Measurements from ENCODE around the gene VIPR2.
"Not testable (repeated sequence)": the region's sequence is repeated elsewhere in the genome, so short reads cannot be mapped to it uniquely, and the experiment has no call there.

Gene VIPR2, protein sequence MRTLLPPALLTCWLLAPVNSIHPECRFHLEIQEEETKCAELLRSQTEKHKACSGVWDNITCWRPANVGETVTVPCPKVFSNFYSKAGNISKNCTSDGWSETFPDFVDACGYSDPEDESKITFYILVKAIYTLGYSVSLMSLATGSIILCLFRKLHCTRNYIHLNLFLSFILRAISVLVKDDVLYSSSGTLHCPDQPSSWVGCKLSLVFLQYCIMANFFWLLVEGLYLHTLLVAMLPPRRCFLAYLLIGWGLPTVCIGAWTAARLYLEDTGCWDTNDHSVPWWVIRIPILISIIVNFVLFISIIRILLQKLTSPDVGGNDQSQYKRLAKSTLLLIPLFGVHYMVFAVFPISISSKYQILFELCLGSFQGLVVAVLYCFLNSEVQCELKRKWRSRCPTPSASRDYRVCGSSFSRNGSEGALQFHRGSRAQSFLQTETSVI

DNA sequence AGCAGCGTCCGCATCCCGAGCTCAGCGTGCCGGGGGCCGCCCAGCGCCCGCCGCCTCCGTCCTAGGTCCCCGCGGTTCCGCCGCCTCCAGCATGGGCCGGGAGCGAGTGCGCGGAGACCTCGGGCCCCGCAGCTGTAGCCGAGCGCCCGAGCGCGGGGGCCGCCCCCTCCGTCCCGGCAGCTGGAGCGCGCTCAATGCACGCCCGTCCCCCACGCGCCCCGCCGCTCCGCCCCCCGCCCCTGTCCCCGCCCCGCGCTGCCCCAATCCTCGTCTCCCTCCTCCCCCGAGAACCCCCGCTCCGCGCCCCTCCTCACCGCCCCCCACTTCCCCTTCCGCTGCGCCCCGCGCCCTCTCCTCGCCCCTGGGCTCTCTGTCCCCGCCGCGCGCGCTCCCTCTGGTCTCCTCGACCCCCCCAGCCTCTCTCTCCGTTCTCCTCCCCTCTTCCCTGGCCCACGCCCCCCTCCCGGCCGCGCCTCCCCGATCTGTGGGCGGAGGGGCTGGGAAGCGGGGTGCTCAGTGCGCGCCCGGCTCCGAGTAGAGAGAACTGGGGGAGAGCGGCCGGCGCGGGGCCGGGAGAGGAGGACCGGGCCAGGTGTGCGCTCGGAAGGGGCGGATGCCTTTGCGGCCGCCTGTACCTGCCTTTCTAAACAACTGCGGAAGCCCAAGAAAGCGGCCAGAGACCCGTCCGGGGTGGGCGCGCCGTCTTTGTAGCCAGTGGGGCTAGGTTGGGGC lies at the start of gene VIPR2:
VIPR2 (minus strand) TSS at position 110 of the 732 bp plus-strand sequence; CDS start at position 14, 96 bp downstream.
- Mint-ChIP-seq H3K36me3 (no peaks in the 10 kb centered on the region), H3K4me1 (ENCODE audit: low read depth) (peaks cover 3% of the 10 kb centered on the region), H3K27ac (no peak within 1 kb of the TSS), H3K9me3 (ENCODE audit: low read depth) (no peaks in the 10 kb centered on the region), H3K27me3 (peaks cover 11% of the 10 kb centered on the region), H3K4me3 (peak within 1 kb of the TSS; percentile 77)

GRCh38 chr7:159193543-159194090 lies 49.0 kb upstream of the VIPR2 start:
- Mint-ChIP-seq H3K4me1 (ENCODE audit: low read depth) (peaks cover 32% of the 10 kb centered on the region), H3K27me3 (no peaks in the 10 kb centered on the region), H3K4me3 (no peak overlapping the region), H3K36me3 (no peaks in the 10 kb centered on the region), H3K27ac (no peak overlapping the region), H3K9me3 (ENCODE audit: low read depth) (no peaks in the 10 kb centered on the region)

DNA sequence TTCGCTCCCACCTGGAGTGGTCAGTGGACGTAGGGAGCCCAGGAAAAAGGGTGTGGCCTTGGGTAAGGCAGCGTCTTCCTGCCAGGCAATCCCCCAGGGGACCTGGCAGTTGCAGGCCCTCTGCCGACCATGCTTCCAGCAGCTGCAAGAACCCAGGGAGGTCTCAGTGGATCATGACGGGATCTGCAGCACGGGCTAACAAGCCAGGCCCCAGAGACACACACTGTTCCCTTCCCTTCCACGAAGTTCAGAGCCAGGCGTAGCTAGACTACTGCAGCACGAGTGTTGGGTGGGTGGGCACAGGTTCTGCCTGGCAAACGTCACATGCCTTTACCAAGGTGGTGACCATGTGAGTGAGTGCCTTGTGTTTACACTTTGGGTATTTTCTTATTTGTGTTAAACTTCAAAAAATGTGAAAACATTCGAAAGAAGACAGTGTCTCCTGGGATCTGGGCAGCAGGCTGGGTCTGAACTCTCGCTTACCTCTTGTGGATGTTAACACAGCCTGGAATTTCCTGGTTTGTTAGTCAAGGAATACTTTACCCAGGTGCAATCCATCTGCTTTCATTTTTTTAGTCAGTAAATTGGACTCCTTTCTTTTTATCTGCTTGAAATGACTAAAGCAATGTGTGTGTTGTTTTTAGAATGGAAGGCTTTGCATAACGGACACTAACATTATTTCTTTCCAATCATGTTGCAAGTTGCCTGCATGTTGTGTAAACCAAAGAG lies 48.2 kb upstream of the VIPR2 start:
- Mint-ChIP-seq H3K27ac (no peak overlapping the region), H3K27me3 (no peaks in the 10 kb centered on the region), H3K9me3 (ENCODE audit: low read depth) (no peaks in the 10 kb centered on the region), H3K36me3 (peaks cover 3% of the 10 kb centered on the region), H3K4me1 (ENCODE audit: low read depth) (peaks cover 27% of the 10 kb centered on the region), H3K4me3 (no peak overlapping the region)

DNA sequence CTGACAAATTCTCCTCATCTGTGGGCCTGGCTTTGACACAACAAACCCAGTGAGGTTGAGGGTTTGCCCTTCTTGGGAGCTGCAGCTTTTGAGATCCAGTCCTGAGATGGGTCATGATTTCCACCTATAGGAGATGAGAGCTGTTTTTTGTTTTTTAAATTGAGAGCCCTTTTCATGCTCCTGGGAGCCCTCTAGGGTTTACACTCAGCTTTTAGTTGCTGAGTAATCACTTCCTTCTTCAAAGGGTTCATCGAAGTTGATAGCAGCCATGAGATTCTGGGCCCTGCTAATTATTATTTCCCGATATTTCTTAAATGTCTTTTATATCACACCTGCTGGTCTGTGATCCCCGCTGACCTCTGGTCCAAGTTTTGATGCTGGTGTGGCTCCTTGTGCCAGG lies 47.3 kb upstream of the VIPR2 start:
- no peak overlapping the region for H3K27ac Mint-ChIP-seq
- H3K9me3 Mint-ChIP-seq (ENCODE audit: low read depth), result no peaks in the 10 kb centered on the region
- H3K36me3 Mint-ChIP-seq, result peaks cover 3% of the 10 kb centered on the region
- H3K4me1 Mint-ChIP-seq (ENCODE audit: low read depth), result peaks cover 19% of the 10 kb centered on the region
- peaks cover 1% of the 10 kb centered on the region for H3K27me3 Mint-ChIP-seq
- no peak overlapping the region for H3K4me3 Mint-ChIP-seq

DNA sequence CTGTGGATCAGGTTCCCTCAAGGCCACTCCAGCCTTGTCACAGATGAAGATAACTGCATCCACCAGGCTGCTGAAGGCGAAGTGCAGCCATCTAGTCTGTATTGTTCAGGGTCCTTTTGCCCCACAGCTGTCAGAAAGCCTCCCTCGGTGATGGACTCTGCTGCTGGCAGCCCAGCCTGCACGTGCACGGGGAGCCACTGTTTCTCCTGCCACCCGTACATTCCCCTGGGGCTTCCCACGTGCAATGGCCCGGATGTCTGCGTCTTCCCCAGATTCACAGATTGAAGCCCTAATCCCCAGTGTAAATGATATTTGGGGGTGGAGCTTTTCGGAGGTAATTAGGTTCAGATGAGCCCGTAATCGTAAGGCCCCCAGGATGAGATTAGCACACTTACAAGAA lies 46.6 kb upstream of the VIPR2 start:
- no peak overlapping the region for H3K4me3 Mint-ChIP-seq
- H3K36me3 Mint-ChIP-seq, result peaks cover 3% of the 10 kb centered on the region
- peaks cover 13% of the 10 kb centered on the region for H3K4me1 Mint-ChIP-seq (ENCODE audit: low read depth)
- H3K27ac Mint-ChIP-seq, result no peak overlapping the region
- peaks cover 4% of the 10 kb centered on the region for H3K9me3 Mint-ChIP-seq (ENCODE audit: low read depth)
- peaks cover 8% of the 10 kb centered on the region for H3K27me3 Mint-ChIP-seq

DNA sequence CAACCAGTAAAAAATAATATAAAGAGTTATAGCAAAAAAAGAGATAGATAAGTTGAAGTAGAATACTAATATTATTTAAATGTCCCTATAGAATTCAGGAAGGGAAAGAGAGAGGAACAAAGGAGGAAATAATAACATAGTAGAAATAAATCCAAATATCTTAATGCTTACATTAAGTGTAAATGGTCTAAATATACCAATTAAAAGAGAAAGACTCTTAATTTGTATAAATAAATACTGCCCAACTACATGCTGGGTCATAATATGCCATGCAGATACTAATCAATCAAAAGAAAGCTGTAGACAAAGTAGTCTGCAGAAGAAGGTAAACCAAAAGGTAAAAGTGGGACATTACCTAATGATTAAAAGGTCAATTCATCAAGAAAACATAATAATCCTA lies 43.3 kb upstream of the VIPR2 start:
- H3K36me3 Mint-ChIP-seq, result peaks cover 3% of the 10 kb centered on the region
- peaks cover 9% of the 10 kb centered on the region for H3K9me3 Mint-ChIP-seq (ENCODE audit: low read depth)
- no peak overlapping the region for H3K4me3 Mint-ChIP-seq
- H3K27ac Mint-ChIP-seq, result no peak overlapping the region
- H3K27me3 Mint-ChIP-seq, result peaks cover 19% of the 10 kb centered on the region
- no peaks in the 10 kb centered on the region for H3K4me1 Mint-ChIP-seq (ENCODE audit: low read depth)

DNA sequence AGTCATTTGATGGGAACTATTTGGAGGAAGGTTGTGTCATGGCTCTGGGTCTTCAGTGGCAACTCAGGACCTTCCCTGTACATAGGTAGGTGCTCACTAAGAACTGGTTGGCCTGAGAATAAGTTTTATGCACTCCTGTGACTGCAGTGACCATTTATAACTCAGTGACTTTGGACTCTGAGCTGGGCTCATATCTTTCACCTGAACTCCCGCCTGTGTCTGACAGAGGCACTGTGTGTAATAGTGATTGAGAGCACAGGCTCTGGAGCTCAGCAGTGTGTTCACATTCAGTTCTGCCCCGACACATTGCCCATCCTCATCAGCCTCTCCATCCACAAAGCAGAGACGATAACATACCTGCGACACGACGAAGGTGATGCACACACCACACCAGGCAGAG lies 34.6 kb upstream of the VIPR2 start:
- H3K4me3 Mint-ChIP-seq, result no peak overlapping the region
- no peak overlapping the region for H3K27ac Mint-ChIP-seq
- H3K4me1 Mint-ChIP-seq (ENCODE audit: low read depth), result peaks cover 14% of the 10 kb centered on the region
- peaks cover 5% of the 10 kb centered on the region for H3K9me3 Mint-ChIP-seq (ENCODE audit: low read depth)
- peaks cover 11% of the 10 kb centered on the region for H3K27me3 Mint-ChIP-seq
- no peaks in the 10 kb centered on the region for H3K36me3 Mint-ChIP-seq

GRCh38 chr7:159177284-159177953 lies 32.8 kb upstream of the VIPR2 start:
- Mint-ChIP-seq H3K4me1 (ENCODE audit: low read depth) (peaks cover 20% of the 10 kb centered on the region), H3K9me3 (ENCODE audit: low read depth) (no peaks in the 10 kb centered on the region), H3K27ac (no peak overlapping the region), H3K27me3 (peaks cover 8% of the 10 kb centered on the region), H3K4me3 (no peak overlapping the region), H3K36me3 (no peaks in the 10 kb centered on the region)

DNA sequence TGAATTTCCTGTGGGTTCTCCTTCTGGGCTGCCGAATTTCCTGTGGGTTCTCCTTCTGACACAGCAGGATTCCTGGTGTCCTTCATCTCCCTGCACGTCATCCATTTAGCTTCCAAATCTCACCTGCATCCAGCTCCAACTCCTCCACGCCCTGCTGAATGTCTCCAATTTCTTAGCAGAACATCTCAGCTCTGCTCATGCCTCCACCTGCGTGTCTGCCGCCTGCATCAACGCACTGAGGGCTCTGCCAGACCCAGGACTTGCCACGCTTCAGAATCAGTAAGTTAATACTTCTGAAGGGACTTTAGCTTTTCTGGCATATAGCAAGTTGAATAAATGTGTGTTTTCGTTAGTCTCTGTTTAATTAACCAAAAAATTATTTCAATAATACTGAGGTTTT lies 31.1 kb upstream of the VIPR2 start:
- no peaks in the 10 kb centered on the region for H3K9me3 Mint-ChIP-seq (ENCODE audit: low read depth)
- H3K36me3 Mint-ChIP-seq, result no peaks in the 10 kb centered on the region
- H3K27ac Mint-ChIP-seq, result peak overlapping the region; percentile 64
- peaks cover 8% of the 10 kb centered on the region for H3K27me3 Mint-ChIP-seq
- peak overlapping the region; percentile 39 for H3K4me3 Mint-ChIP-seq
- peaks cover 20% of the 10 kb centered on the region for H3K4me1 Mint-ChIP-seq (ENCODE audit: low read depth)

- H3K9me3 Mint-ChIP-seq (ENCODE audit: low read depth); H3K27me3 Mint-ChIP-seq; H3K4me3 Mint-ChIP-seq; H3K36me3 Mint-ChIP-seq; H3K27ac Mint-ChIP-seq: not testable (repeated sequence)
- peaks cover 20% of the 10 kb centered on the region for H3K4me1 Mint-ChIP-seq (ENCODE audit: low read depth)
These were observed 30.4 kb upstream of the VIPR2 start for GRCh38 chr7:159175100-159175499.

DNA sequence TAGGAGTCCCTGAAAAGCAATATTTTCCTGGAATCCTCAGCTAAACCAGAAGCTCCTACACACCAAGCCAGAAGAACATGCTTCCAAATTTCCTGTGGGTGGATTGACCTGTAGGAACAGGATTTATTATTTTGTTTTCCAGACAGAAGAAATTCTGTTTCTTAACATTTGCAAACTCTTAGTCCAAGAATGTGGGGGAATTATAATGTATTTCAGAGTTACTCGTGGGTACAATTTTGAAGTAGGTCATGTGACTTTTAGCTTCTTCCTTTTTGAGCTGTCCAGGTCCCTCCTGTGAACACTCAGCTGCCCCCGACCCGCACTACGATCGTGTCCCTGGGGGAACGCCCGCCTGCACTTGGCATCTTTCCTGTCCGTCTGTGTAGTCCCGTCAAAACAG lies 27.7 kb upstream of the VIPR2 start:
- no peak overlapping the region for H3K27ac Mint-ChIP-seq
- no peaks in the 10 kb centered on the region for H3K36me3 Mint-ChIP-seq
- H3K9me3 Mint-ChIP-seq (ENCODE audit: low read depth), result no peaks in the 10 kb centered on the region
- H3K4me3 Mint-ChIP-seq, result no peak overlapping the region
- H3K27me3 Mint-ChIP-seq, result peaks cover 6% of the 10 kb centered on the region
- H3K4me1 Mint-ChIP-seq (ENCODE audit: low read depth), result peaks cover 20% of the 10 kb centered on the region

- Mint-ChIP-seq H3K27me3 (peaks cover 6% of the 10 kb centered on the region), H3K36me3 (no peaks in the 10 kb centered on the region), H3K27ac (no peak overlapping the region), H3K4me1 (ENCODE audit: low read depth) (peaks cover 7% of the 10 kb centered on the region), H3K4me3 (no peak overlapping the region), H3K9me3 (ENCODE audit: low read depth) (no peaks in the 10 kb centered on the region)
These were observed 24.7 kb upstream of the VIPR2 start for GRCh38 chr7:159169391-159169790.

DNA sequence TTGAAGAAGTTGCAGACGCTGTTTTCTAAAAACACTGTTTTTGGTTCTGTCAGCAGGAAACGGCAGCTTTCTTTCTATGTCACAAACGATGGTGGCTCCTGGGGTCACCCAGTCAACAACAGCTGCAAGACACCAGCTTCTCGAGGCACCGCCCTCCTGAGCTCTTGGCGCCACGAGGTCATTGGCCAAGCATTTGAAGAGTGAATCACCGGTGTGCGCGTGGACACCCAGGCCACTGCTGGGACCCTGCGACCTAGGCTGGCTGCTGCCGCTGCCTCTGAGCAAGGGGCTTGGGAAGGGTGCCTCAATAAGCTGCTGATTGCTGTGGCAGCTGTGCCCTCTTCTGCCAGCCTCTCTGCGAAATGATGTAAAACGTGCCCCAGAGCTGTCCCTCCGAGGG lies 22.5 kb upstream of the VIPR2 start:
- Mint-ChIP-seq H3K36me3 (no peaks in the 10 kb centered on the region), H3K27me3 (peaks cover 4% of the 10 kb centered on the region), H3K4me3 (no peak overlapping the region)

GRCh38 chr7:159166530-159166929 lies 21.9 kb upstream of the VIPR2 start:
- no peaks in the 10 kb centered on the region for H3K9me3 Mint-ChIP-seq (ENCODE audit: low read depth)
- peaks cover 4% of the 10 kb centered on the region for H3K27me3 Mint-ChIP-seq
- no peaks in the 10 kb centered on the region for H3K36me3 Mint-ChIP-seq
- no peak overlapping the region for H3K27ac Mint-ChIP-seq
- H3K4me1 Mint-ChIP-seq (ENCODE audit: low read depth), result no peaks in the 10 kb centered on the region
- no peak overlapping the region for H3K4me3 Mint-ChIP-seq

More for the DNA sequence above, 22.5 kb upstream of the VIPR2 start:
- no peaks in the 10 kb centered on the region for H3K4me1 Mint-ChIP-seq (ENCODE audit: low read depth)
- H3K9me3 Mint-ChIP-seq (ENCODE audit: low read depth), result no peaks in the 10 kb centered on the region
- H3K27ac Mint-ChIP-seq, result no peak overlapping the region

Measured in activated naive CD8-positive, alpha-beta T cell (primary cell).